Fibroblast of villous mesenchyme (primary cell): Measurements from ENCODE around the gene ARHGAP27. TPM values are rescaled to one million over a fixed set of nuclear protein-coding genes. Genes with fewer than 3 reads are reported as not detected.

ENCODE experiments used
- DNase-seq: peaks from one replicate; pipeline ENCODE4 v3.0.0-alpha.2; 2010; ENCODE audit warnings: low read depth
- H3K4me3 ChIP-seq: 2 replicates; pipeline ENCODE4 v1.5.1; 2011; ENCODE audit warnings: low read depth, mild to moderate bottlenecking, low read length
- total RNA-seq: library from RNA; depleted of rRNA; stranded (reverse); fragments of >200 nt; gene quantifications from 2 replicates; pipeline ENCODE4 v1.2.3, GENCODE V29; 2012
- TF ChIP-seq, protein P1 (sequence below): IDR thresholded peaks from 2 replicates; pipeline ENCODE4 v1.5.1; 2012; ENCODE audit warnings: low read depth, mild to moderate bottlenecking, low read length; ENCODE audit not compliant: insufficient read depth

The ARHGAP27 gene
- total RNA-seq, 1 donor: 1.7 TPM

DNA sequence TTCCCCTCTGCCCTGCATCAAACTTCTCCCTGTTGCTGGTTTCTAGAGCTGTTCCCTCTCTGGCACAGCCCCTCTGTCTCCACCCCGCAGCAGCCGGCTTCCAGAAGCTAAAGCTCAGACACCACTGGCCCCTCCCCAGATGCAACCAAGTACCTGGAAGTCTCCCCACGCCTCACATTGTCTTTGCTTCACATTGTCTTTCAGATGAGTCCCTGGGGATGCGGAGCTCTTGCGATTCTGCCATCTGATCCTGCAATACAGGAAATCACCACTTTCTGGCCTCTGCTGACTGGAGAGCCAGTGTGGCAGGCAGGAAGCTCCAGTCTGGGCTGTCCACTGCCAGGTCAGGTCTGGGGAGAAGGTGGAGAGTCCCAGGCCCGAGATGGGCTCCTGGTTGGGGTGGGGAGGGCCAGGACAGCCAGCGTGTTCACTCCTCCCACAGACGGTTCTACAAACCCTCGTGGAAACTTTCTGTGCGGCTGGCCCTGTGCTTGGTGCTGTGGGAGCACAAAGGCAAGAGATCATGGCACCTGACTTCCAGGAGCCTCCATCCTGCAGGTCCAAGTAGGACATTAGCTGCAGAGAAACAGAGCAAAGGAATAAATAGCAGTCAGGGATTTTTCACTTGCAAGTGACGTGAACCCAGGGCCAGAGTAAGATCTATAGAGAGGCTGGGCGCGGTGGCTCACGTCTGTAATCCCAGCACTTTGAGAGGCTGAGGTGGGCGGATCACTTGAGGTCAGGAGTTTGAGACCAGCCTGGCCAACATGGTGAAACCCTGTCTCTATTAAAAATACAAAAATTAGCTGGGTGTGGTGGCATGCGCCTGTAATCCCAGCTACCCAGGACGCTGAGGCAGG, 67.9 kb downstream of the ARHGAP27 start:
- TF ChIP-seq, protein P1, sequence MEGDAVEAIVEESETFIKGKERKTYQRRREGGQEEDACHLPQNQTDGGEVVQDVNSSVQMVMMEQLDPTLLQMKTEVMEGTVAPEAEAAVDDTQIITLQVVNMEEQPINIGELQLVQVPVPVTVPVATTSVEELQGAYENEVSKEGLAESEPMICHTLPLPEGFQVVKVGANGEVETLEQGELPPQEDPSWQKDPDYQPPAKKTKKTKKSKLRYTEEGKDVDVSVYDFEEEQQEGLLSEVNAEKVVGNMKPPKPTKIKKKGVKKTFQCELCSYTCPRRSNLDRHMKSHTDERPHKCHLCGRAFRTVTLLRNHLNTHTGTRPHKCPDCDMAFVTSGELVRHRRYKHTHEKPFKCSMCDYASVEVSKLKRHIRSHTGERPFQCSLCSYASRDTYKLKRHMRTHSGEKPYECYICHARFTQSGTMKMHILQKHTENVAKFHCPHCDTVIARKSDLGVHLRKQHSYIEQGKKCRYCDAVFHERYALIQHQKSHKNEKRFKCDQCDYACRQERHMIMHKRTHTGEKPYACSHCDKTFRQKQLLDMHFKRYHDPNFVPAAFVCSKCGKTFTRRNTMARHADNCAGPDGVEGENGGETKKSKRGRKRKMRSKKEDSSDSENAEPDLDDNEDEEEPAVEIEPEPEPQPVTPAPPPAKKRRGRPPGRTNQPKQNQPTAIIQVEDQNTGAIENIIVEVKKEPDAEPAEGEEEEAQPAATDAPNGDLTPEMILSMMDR: no peak
- no peak overlapping the region for H3K4me3 ChIP-seq
- DNase-seq: no peak

DNA sequence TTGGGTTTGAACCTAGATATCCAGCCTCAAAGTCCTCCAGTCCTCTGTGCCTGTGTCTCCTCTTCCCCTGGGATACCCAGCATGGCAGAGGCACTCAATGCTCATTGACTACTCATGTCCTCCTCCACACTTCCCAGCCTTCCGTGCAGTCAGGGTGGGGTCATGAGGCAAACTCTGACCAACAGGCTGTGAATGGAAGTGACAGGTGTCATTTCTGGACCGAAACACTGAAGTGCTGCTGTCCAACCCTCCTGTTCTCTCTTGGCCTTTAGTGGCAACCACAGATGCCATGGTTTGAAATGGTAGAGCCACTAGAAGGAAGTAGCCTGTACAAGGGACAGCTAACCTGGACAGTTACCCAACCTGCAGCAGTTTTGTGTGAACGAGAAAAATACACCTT, 69.2 kb downstream of the ARHGAP27 start:
- no peak overlapping the region for H3K4me3 ChIP-seq
- no peak for DNase-seq
- TF ChIP-seq, protein P1: no peak

DNA sequence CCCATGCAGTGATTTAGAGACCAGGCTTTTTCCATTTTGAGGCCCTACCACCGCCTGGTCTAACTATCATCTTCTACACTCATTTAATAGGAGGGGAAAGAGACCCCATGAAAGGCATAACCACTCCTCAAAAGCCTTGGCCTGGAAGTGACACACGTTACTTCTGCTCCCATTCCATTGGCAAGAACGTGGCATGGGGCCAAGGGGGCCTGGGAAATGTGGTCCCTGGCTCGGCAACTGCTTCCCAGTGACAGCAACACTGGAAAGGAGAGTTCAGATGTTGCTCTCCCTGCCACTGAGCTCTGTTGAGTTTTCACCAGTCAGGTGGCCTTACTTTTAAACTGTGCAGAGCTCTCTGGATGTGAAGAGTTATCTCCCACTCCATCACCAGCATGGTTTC, 70.7 kb downstream of the ARHGAP27 start:
- TF ChIP-seq, protein P1: no peak
- H3K4me3 ChIP-seq: no peak overlapping the region
- DNase-seq: no peak

DNA sequence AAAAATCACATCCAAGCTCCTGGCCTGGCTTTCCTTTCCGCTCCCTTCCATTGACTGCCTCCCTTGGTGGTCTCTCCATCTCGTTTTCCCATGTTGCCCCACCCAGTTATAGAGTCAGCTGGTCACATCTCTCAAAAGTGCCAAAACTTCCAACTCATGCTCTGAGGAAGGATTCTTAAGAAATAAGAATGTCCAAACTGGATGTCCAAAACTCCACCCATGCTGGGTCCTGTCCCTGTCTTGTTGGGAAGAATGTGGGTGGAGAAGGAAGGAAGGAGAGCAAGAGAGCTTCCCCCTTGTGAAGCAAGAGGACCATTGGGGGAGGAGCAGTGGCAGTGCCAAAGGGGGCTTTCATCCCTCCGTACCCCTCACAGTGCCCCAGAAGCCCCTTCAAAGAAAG, 71.2 kb downstream of the ARHGAP27 start:
- TF ChIP-seq, protein P1: no peak
- DNase-seq: no peak

DNA sequence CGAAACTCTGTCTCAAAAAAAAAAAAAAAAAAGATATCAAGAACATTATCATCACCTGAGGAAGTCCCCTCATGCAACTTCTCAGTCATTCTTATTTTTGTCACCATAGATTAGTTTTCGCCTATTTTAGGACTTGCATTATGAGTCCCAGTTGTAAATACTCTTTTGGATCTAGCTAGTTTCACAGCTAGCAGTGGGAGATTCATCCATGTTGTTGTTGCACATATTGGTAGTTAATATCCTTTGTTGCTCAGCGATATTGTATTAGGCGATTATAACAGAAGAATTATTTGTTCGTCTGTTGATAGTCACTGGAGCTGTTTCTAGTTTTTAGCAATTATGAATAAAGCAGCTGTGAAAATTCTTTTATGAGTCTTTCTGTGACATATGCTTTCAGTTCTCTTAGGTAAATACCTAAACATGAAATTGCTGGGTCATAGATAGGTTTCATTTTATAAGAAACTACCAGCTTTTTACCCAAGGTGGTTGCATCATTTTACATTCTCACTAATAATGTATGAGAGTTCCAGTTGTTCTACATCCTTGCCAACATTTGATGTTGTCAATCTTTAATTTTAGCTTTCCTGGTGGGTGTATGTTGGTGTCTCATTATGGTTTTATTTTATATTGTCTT, 75.2 kb downstream of the ARHGAP27 start:
- TF ChIP-seq, protein P1: no peak
- DNase-seq: no peak
- H3K4me3 ChIP-seq: no peak overlapping the region

More for the DNA sequence above, 71.2 kb downstream of the ARHGAP27 start:
- no peak overlapping the region for H3K4me3 ChIP-seq

DNA sequence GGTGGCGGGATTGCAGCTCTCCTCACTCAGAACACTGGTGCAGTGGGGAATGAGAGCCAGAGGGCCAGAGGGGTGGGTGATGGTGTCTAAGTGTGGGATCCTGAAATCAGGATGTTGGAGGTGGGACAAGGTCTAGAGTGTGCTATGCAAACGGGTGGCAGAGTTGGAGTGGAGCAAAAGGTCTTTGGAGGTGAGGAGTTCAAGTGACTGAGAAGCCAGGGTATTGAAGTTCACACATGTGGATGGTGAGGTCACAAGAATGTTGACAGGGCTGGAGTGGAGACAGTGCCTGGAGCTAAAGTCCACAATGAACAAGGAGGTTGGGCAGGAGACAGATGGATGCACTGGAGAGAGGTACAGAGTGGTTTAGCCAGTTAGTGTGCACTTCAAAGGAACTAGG, 77.6 kb downstream of the ARHGAP27 start:
- TF ChIP-seq, protein P1: no peak
- DNase-seq: no peak
- no peak overlapping the region for H3K4me3 ChIP-seq
